Activated CD8-positive, alpha-beta T cell treated with anti-CD3 and anti-CD28 coated beads, Interleukin-2, amount 10 ng/mL, durations not matched to agents 7 days and 5 days (primary cell): ENCODE results near the gene NGF. TPM values are rescaled to one million over a fixed set of nuclear protein-coding genes. Genes with fewer than 3 reads are reported as not detected.

Experiments
- ATAC-seq: fragments of 150-1000 bp; cut with Tn5 transposase; one replicate; pipeline ENCODE4 v1.10.0; 2021; ENCODE audit warnings: moderate library complexity
- CTCF ChIA-PET: fragments of 350-600 bp; sonication (Branson Sonifier 250); formaldehyde crosslinking; loops from one replicate; lab custom pipeline; 2021; ENCODE audit warnings: antibody characterized with exemption; lab: Charles Lee
- POLR2A ChIA-PET: fragments of 350-600 bp; sonication (Branson Sonifier 250); formaldehyde crosslinking; loops from one replicate; lab custom pipeline; 2021; ENCODE audit warnings: antibody characterized with exemption; lab: Charles Lee
- DNase-seq: peaks from one replicate; pipeline ENCODE4 v3.0.0-alpha.2; 2020
- H3K27ac Mint-ChIP-seq: one replicate; pipeline ENCODE4 v1.8.0; 2021; ENCODE audit warnings: mild to moderate bottlenecking, mixed read lengths
- H3K27me3 Mint-ChIP-seq: one replicate; pipeline ENCODE4 v1.8.0; 2021; ENCODE audit warnings: low read depth, mixed read lengths
- H3K36me3 Mint-ChIP-seq: one replicate; pipeline ENCODE4 v1.8.0; 2021; ENCODE audit warnings: low read depth, mixed read lengths
- H3K4me1 Mint-ChIP-seq: one replicate; pipeline ENCODE4 v1.8.0; 2021; ENCODE audit warnings: low read depth, mixed read lengths
- H3K4me3 Mint-ChIP-seq: one replicate; pipeline ENCODE4 v1.8.0; 2021; ENCODE audit warnings: mild to moderate bottlenecking, mixed read lengths
- H3K9me3 Mint-ChIP-seq: one replicate; pipeline ENCODE4 v1.8.0; 2022; ENCODE audit warnings: mixed read lengths; ENCODE audit not compliant: insufficient read depth
- total RNA-seq, 2 experiments: library from RNA; stranded (reverse); gene quantifications; one replicate each; pipeline ENCODE4 v1.2.3, GENCODE V29; 2021

Gene NGF
- total RNA-seq, 2 experiments from 2014 or later, result not detected

DNA sequence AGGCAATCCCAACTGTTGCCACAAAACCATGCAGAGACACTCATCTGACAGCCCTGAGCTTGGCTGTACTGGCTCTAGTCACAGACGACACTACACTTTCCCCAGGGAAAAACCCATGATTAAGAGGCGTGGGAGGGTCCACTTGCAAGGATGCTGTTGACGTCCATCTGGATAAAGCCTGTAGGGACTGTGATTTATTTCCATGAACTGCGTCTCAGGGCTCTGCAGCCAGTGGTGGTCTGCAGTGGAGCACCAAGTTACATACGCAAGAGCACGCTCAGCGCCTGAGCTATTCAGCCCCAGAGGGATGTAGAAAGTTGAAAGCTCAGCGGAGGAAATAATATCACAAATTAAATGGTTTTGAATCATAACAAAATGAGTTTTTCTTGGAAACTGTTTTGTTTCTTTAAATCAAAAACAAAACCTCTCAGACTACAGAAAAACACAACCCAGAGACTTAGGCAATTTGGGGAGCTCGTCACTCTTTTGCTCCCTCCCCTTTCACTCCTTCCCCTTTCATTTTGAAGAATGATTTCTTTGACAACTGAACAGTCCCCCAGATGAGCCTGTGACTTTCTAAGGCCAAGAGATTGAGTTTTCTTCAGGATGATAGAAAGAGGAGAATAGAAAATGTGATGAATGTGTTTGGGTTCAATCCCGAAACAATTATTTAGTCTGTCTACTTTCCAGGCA is 71.2 kb downstream of the NGF start:
- Mint-ChIP-seq H3K4me1 (no peaks in the 10 kb centered on the region), H3K27ac (no peak overlapping the region), H3K36me3 (no peaks in the 10 kb centered on the region), H3K9me3 (no peaks in the 10 kb centered on the region), H3K27me3 (peaks cover 6% of the 10 kb centered on the region), H3K4me3 (no peak overlapping the region)
- DNase-seq (no peak), ATAC-seq (no peak)
- ChIA-PET CTCF (no interaction called here), POLR2A (no interaction called here)

DNA sequence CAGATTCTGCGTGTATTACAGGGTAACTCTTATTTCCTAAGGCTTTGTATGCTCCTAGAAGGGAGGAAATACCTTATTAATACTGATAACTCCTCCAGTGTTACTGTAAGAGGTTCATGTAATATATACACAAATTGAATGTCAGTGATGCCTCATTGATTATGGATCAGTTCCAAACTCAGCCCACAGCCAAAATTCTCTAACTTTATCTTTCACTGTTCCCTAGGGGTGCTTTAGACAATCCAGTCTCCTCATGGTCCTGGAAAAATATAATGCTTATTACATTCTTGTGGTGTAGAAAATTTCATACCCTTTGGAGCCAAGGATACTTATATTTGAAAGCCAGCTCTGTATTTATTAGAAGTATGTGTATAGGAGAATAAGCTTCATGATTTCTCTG is 73.0 kb downstream of the NGF start:
- ATAC-seq (no peak), DNase-seq (no peak)
- ChIA-PET CTCF (no interaction called here), POLR2A (no interaction called here)
- Mint-ChIP-seq H3K27me3 (peaks cover 6% of the 10 kb centered on the region), H3K4me3 (no peak overlapping the region), H3K27ac (no peak overlapping the region), H3K4me1 (peaks cover 3% of the 10 kb centered on the region), H3K9me3 (no peaks in the 10 kb centered on the region), H3K36me3 (no peaks in the 10 kb centered on the region)

DNA sequence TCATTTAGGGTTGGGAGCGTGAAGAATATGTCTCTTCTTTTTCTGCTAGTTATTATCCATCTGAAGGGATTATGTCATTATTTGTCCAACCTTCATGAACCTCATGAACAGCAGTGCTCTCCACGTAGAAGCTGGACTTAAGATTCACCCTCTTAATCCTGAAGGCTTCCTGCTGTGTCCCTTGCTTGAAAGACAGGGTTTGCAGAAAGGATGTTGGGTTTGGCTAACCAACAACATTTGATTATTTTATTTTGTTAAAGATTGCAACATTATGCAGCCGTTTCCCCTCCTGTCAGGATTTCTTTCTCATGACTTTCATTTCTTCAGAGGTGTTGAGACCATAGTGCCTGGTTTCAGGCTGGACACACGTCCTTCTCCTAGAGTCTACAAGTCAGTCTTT is 75.2 kb downstream of the NGF start:
- ChIA-PET CTCF (no interaction called here), POLR2A (no interaction called here)

DNA sequence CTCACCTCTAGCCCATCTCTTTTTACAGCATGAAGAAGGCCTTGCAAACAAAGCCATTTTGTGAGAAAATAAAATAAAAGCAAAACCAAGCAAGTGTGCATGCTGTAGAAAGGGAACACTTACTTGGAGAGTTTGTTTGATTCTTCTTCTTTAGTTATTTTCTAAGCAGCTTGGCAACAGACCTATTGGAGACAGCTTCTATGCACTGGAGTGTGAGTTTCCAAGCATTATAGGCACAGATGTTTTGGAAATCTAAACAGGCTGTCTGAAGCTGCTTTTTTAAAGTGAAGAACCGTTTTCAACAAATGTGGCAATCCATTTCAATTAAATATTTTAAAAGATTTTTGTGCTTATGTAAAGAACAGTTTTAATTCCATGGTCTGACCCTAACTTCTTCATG is 76.6 kb downstream of the NGF start:
- Mint-ChIP-seq H3K4me3 (no peak overlapping the region), H3K27ac (no peak overlapping the region)

More for the DNA sequence above, 75.2 kb downstream of the NGF start:
- Mint-ChIP-seq H3K9me3 (peaks cover 6% of the 10 kb centered on the region), H3K27ac (no peak overlapping the region), H3K27me3 (peaks cover 6% of the 10 kb centered on the region), H3K4me3 (no peak overlapping the region), H3K4me1 (peaks cover 3% of the 10 kb centered on the region), H3K36me3 (no peaks in the 10 kb centered on the region)
- no peak for DNase-seq
- no peak for ATAC-seq

DNA sequence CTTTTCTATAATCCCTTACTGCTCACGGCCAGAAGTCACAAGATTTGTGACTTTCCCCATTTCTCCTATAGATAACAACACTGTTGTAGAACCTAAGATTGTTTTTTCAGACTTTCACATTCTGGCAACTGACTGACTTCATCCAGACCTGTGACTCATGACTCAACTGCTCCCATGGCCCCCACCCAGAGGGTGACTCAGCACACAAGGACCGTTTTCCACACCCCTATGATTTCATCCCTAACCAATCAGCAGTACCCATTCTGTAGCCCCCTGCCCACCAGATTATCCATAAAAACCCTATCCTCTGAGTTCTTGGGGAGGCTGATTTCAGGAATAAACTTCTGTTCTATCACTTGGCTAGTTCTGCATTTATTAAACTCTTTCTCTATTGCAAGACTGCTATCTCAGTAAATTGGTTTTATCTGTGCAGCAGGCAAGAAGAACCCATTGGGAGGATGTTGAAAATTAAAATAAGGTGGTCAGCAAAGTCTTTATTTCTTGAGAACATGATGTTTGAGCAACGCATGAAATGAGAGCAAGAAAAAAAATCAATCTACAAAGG is 79.7 kb downstream of the NGF start:
- ChIA-PET CTCF (no interaction called here), POLR2A (no interaction called here)
- Mint-ChIP-seq H3K27ac (no peak overlapping the region), H3K27me3 (peaks cover 3% of the 10 kb centered on the region), H3K36me3 (no peaks in the 10 kb centered on the region), H3K4me1 (peaks cover 3% of the 10 kb centered on the region), H3K9me3 (peaks cover 6% of the 10 kb centered on the region), H3K4me3 (no peak overlapping the region)
- DNase-seq (no peak), ATAC-seq (no peak)

More for the DNA sequence above, 76.6 kb downstream of the NGF start:
- Mint-ChIP-seq H3K9me3 (peaks cover 6% of the 10 kb centered on the region), H3K36me3 (no peaks in the 10 kb centered on the region), H3K4me1 (peaks cover 3% of the 10 kb centered on the region), H3K27me3 (peaks cover 6% of the 10 kb centered on the region)
- CTCF ChIA-PET, result no interaction called here
- DNase-seq (no peak), ATAC-seq (no peak)
- POLR2A ChIA-PET, result no interaction called here

DNA sequence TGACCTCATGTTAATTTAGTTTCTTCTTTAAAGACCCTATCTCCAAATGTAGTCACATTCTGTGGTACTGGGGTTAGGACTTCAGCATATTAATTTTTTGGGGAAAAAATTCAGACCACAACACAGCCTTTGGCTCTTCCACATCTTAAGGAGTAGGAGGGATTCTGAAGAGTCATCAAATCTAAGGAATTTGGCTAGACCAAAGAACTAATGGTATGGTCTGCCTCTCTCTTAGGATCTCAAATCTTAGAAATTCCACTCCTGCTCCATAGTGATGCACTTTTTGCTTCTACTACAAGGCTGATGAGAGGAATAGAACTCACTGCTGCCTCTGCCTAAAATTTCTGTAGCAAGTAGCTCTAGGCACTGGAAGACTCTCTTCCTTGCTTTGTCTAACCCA is 80.5 kb downstream of the NGF start:
- Mint-ChIP-seq H3K4me1 (peaks cover 3% of the 10 kb centered on the region), H3K9me3 (peaks cover 6% of the 10 kb centered on the region), H3K4me3 (no peak overlapping the region), H3K27ac (no peak overlapping the region), H3K27me3 (peaks cover 3% of the 10 kb centered on the region), H3K36me3 (no peaks in the 10 kb centered on the region)
- ATAC-seq, result no peak
- POLR2A ChIA-PET, result no interaction called here
- DNase-seq, result no peak
- CTCF ChIA-PET, result no interaction called here

DNA sequence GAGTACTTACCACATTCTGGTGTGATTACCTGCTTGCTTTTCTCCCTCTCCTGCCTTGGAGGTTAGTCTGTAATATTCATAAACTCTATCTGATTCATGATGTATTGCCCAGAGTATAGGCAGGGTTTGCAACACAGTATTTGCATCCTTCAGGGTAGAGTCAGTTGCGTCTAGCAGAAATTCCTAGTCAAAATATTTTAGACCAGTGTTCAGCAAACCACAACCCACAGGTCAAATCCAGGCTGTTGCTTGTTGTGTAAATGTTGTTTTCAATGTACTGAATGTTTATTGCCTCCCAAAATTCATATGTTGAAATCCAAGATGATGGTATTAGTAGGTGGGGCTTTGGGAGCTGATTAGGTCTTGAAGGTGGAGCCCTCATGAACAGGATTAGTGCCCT is 82.9 kb downstream of the NGF start:
- DNase-seq (no peak), ATAC-seq (no peak)
- Mint-ChIP-seq H3K27me3 (no peaks in the 10 kb centered on the region), H3K27ac (no peak overlapping the region), H3K9me3 (peaks cover 6% of the 10 kb centered on the region), H3K4me1 (no peaks in the 10 kb centered on the region), H3K36me3 (no peaks in the 10 kb centered on the region), H3K4me3 (no peak overlapping the region)
- ChIA-PET POLR2A (no interaction called here), CTCF (no interaction called here)

DNA sequence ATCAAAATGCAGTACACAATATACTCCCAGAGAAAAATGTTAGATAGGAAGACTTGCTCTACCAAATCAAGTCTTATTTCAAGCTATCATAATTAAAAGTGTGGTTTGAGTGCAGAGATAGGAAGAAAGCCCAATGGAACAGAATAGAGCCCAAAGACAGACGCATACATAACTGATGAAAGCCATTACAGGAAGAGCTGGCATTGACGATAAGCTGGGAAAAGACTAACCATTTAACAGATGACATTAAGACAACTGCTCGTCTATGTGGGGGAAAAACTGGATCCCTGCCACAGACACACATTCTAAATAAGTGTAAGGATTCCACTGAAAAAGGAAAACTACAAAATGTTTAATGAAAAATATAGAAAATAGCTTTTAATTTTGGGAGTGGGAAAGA is 85.5 kb downstream of the NGF start:
- Mint-ChIP-seq H3K4me1 (no peaks in the 10 kb centered on the region), H3K4me3 (no peak overlapping the region), H3K27ac (no peak overlapping the region), H3K36me3 (no peaks in the 10 kb centered on the region), H3K9me3 (peaks cover 10% of the 10 kb centered on the region), H3K27me3 (peaks cover 2% of the 10 kb centered on the region)
- POLR2A ChIA-PET, result no interaction called here
- DNase-seq, result no peak
- no peak for ATAC-seq
- CTCF ChIA-PET, result no interaction called here

DNA sequence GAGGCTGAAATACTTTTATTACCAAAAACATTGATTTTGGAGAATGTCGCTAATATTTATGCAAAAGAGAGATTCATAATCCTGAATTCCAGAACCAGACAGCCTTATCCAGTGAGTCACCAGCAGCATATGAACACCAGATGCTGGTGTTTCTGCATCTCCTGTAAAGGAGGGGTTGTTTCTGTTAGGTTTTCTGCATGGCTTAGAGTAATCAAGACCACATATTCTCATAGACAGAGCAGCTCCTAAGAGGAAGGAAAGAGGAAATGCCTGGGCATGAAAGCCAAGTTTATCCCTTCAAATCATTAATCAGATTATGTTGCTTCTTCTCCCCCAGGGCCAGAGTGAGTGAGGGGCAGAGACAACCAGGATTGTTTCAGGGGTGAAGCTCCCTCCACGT is 86.2 kb downstream of the NGF start:
- H3K4me1 Mint-ChIP-seq, result no peaks in the 10 kb centered on the region
- H3K36me3 Mint-ChIP-seq, result no peaks in the 10 kb centered on the region
- H3K27ac Mint-ChIP-seq, result no peak overlapping the region
- ChIA-PET CTCF (no interaction called here), POLR2A (no interaction called here)
- ATAC-seq (no peak), DNase-seq (no peak)
- H3K9me3 Mint-ChIP-seq, result peaks cover 10% of the 10 kb centered on the region
- peaks cover 5% of the 10 kb centered on the region for H3K27me3 Mint-ChIP-seq
- no peak overlapping the region for H3K4me3 Mint-ChIP-seq

DNA sequence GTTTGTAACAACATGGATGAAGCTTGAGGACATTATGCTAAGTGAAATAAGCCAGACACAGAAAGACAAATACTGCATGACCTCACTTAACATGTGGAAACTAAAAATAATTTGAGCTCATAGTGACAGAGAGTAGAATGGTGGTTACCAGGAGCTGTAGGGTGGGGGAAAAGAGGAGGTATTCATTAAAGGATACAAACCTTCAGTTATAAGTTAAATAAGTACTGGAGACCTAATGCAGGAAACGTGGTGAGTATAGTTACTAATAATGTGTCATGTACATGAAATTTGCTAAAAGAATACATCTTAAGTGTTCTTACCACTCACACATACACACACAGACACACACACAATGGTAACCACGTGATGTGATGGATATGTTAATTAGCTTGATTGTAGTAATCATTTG is 86.7 kb downstream of the NGF start:
- POLR2A ChIA-PET, result no interaction called here
- Mint-ChIP-seq H3K27me3 (peaks cover 5% of the 10 kb centered on the region), H3K4me3 (no peak overlapping the region), H3K9me3 (peaks cover 10% of the 10 kb centered on the region), H3K36me3 (no peaks in the 10 kb centered on the region), H3K4me1 (no peaks in the 10 kb centered on the region), H3K27ac (no peak overlapping the region)
- CTCF ChIA-PET, result no interaction called here
- DNase-seq, result no peak
- ATAC-seq, result no peak

DNA sequence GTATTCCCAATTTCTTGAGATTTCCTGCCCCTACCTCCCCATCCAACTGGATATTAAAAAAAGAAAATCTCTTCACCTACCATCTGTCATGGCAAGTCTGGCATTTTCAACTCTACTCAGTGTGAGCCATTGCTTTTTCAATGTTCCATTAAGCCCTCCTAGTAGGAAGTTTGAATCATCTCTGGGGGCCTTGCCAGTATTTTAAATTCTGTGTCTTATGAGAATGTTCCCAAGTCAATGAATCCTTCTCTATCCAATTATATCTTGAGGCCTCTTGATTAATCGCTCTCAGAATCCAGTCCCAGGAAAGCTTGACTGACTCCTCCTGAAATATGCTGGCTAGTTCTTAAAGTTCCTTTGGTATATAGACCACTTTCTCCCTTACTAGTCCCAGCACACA is 91.5 kb downstream of the NGF start:
- H3K27me3 Mint-ChIP-seq, result peaks cover 5% of the 10 kb centered on the region
- DNase-seq (no peak), ATAC-seq (no peak)
- H3K9me3 Mint-ChIP-seq, result peaks cover 10% of the 10 kb centered on the region
- no peak overlapping the region for H3K4me3 Mint-ChIP-seq
- no peaks in the 10 kb centered on the region for H3K4me1 Mint-ChIP-seq
- H3K36me3 Mint-ChIP-seq, result no peaks in the 10 kb centered on the region
- POLR2A ChIA-PET, result no interaction called here
- no peak overlapping the region for H3K27ac Mint-ChIP-seq
- CTCF ChIA-PET, result interaction anchor here (1.0 kb wide), 1 partner anchor 13 kb away, joined by 3 read pairs; no protein-coding TSS in a partner anchor

DNA sequence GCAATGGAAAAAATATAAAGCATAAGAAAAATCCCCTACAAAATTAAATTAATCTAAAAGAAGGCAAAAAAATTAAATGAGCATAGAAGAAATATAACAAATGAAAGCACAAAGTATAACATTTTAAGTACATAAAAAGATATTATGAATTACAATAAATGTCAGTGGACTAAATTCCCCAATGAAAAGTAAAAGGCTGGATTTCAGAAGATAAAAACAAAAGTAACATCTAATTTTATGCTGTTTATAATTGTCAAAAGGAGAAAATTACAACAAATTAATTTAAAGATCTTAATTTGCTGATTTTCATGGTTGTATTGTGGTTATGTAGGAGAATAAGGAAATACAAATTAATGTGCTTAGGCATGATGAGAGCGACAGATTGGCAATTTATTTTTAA is 92.8 kb downstream of the NGF start:
- H3K9me3 Mint-ChIP-seq, result peaks cover 10% of the 10 kb centered on the region
- H3K27me3 Mint-ChIP-seq, result peaks cover 7% of the 10 kb centered on the region
- H3K4me3 Mint-ChIP-seq, result no peak overlapping the region
- DNase-seq (no peak), ATAC-seq (no peak)
- H3K4me1 Mint-ChIP-seq, result no peaks in the 10 kb centered on the region
- H3K27ac Mint-ChIP-seq, result no peak overlapping the region
- H3K36me3 Mint-ChIP-seq, result no peaks in the 10 kb centered on the region
- ChIA-PET POLR2A (no interaction called here), CTCF (interaction anchor here (1.0 kb wide), 1 partner anchor 15 kb away, joined by 3 read pairs; no protein-coding TSS in a partner anchor)
